GM12872 (cell line): Measurements from ENCODE around the gene DIP2A.

Experiments
- TF ChIP-seq, protein P1 (sequence below): IDR thresholded peaks from 3 replicates; pipeline ENCODE4 v1.5.1; 2011; ENCODE audit warnings: low read depth, mild to moderate bottlenecking, low read length, moderate library complexity; ENCODE audit not compliant: insufficient read depth

Gene DIP2A

DNA sequence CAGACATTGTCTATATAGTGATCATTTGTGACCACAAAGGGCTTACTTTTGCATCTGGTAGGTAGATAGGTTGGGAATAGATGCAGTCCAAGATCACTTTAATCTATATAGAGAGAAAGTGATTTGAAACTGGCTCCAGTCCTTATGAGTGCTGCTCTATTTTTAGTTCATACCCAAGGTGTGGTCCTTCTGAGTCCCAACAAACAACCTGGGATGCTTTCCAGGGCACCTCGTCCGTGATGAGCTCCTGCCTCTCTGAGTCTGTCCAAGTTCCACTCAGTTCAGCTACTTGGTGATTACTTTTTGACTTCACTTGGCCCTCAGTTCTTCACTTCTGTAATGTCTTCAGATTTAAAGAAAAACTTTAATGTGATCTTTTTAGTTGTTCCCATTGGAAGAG is 20.2 kb downstream of the DIP2A start:
- TF ChIP-seq, protein P1, sequence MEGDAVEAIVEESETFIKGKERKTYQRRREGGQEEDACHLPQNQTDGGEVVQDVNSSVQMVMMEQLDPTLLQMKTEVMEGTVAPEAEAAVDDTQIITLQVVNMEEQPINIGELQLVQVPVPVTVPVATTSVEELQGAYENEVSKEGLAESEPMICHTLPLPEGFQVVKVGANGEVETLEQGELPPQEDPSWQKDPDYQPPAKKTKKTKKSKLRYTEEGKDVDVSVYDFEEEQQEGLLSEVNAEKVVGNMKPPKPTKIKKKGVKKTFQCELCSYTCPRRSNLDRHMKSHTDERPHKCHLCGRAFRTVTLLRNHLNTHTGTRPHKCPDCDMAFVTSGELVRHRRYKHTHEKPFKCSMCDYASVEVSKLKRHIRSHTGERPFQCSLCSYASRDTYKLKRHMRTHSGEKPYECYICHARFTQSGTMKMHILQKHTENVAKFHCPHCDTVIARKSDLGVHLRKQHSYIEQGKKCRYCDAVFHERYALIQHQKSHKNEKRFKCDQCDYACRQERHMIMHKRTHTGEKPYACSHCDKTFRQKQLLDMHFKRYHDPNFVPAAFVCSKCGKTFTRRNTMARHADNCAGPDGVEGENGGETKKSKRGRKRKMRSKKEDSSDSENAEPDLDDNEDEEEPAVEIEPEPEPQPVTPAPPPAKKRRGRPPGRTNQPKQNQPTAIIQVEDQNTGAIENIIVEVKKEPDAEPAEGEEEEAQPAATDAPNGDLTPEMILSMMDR: no peak

DNA sequence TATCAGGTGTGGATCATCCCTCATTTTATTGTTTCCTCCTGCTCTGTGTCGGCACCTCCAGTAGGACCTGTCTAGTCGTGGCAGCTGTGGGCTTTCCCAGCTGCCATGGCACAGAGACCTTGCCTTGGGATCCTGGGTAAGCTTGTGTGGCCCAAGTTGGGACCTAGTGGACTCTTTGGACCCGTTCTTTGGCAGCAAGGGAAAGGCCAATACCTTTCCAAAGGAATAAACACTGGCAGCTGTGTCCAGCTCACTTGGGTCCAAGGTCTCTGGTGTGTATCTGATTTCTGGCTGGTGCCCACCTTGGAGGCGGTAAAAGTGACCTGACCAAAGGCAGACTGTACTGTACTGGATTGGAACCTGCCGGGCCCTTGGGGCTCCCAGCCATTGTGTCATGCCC is 21.8 kb downstream of the DIP2A start:
- TF ChIP-seq, protein P1: no peak

- TF ChIP-seq, protein P1: no peak
Observed at GRCh38 chr21:46482225-46482845, 23.6 kb downstream of the DIP2A start.

GRCh38 chr21:46482846-46483231 is 24.1 kb downstream of the DIP2A start:
- TF ChIP-seq, protein P1: no peak

GRCh38 chr21:46483300-46484295 is 24.9 kb downstream of the DIP2A start:
- TF ChIP-seq, protein P1: no peak

GRCh38 chr21:46486481-46487126 is 27.9 kb downstream of the DIP2A start:
- TF ChIP-seq, protein P1: no peak

DNA sequence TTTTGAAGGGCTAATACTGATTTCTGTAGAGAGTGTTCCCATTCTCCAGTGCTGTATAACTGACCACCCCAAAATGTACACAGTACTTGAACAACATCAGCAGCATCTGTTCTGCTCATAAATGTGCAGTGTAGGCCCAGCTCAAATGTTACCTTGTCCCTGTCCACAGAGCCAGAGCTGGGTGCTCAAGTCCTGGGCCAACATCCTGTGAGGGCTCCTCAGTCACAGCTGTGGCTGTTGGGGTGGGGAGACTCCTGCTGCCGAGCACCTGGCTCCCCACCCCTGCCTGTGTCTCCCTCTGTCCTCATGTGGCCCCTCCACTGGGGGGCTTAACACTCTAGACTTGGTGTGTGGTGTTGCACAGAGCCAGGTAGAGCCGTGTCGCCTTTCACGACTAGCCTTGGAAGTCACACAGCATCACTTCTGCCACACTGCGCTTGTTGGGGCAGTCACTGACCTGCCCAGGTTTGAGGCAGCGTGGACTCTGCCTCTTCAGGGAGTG is 30.5 kb downstream of the DIP2A start:
- TF ChIP-seq, protein P1: no peak
